Caco-2 (cell line): ENCODE measurements around the gene PARD3. TPM values are rescaled to one million over a fixed set of nuclear protein-coding genes. Genes with fewer than 3 reads are reported as not detected.

ENCODE experiments used
- BruUV-seq: library from RNA; stranded (reverse); fragments of 400-500 nt; replicated peaks from 2 replicates; lab custom pipeline; 2021; lab: Mats Ljungman, UMichigan
- CTCF ChIA-PET: fragments of 300-600 bp; sonication (Branson Sonifier 250); formaldehyde crosslinking; loops from one replicate; lab custom pipeline; 2022; ENCODE audit warnings: antibody characterized with exemption; lab: Charles Lee
- POLR2A ChIA-PET: fragments of 300-600 bp; sonication (Branson Sonifier 250); formaldehyde crosslinking; loops from one replicate; lab custom pipeline; 2022; ENCODE audit warnings: antibody characterized with exemption; lab: Charles Lee
- DNase-seq, 2 experiments: peaks; one replicate each; pipeline versions ENCODE4 v3.0.0 to v3.0.0-alpha.2; 2020 to 2022
- H3K27me3 ChIP-seq: replicated peaks from 2 replicates; pipeline ENCODE4 v1.6.0; 2011; ENCODE audit warnings: low read length; ENCODE audit not compliant: control insufficient read depth, insufficient read depth
- H3K36me3 ChIP-seq: 2 replicates; pipeline ENCODE4 v1.5.1; 2011; ENCODE audit warnings: low read length; ENCODE audit not compliant: control insufficient read depth, insufficient read depth
- H3K4me1 ChIP-seq: fragments of 250-450 bp; sonication (Bioruptor Pico); 2 replicates; pipeline ENCODE4 v1.5.1; 2020; ENCODE audit warnings: mild to moderate bottlenecking
- H3K4me3 ChIP-seq: 2 replicates; pipeline ENCODE4 v1.5.1; 2011; ENCODE audit warnings: low read depth, mild to moderate bottlenecking, control low read depth, low read length
- H3K9me3 ChIP-seq: fragments of 250-450 bp; sonication (Bioruptor Pico); 2 replicates; pipeline ENCODE4 v1.5.1; 2020; ENCODE audit warnings: mild to moderate bottlenecking, moderate library complexity
- H3K27ac Mint-ChIP-seq: one replicate; pipeline ENCODE4 v1.8.0; 2022; ENCODE audit warnings: mixed read lengths; ENCODE audit not compliant: unreplicated experiment
- H3K27me3 Mint-ChIP-seq: one replicate; pipeline ENCODE4 v1.8.0; 2022; ENCODE audit warnings: mixed read lengths; ENCODE audit not compliant: insufficient read depth, unreplicated experiment
- H3K36me3 Mint-ChIP-seq: one replicate; pipeline ENCODE4 v1.8.0; 2022; ENCODE audit warnings: mild to moderate bottlenecking, mixed read lengths; ENCODE audit not compliant: insufficient read depth, unreplicated experiment
- H3K4me1 Mint-ChIP-seq: one replicate; pipeline ENCODE4 v1.8.0; 2022; ENCODE audit warnings: low read depth, mixed read lengths; ENCODE audit not compliant: unreplicated experiment
- H3K4me3 Mint-ChIP-seq: one replicate; pipeline ENCODE4 v1.8.0; 2022; ENCODE audit warnings: mild to moderate bottlenecking, moderate library complexity, mixed read lengths; ENCODE audit not compliant: unreplicated experiment
- H3K9me3 Mint-ChIP-seq: one replicate; pipeline ENCODE4 v1.8.0; 2022; ENCODE audit warnings: mixed read lengths; ENCODE audit not compliant: unreplicated experiment
- CTCF ChIP-seq, 2 experiments: fragments of 200-600 bp in 1 of 2; IDR thresholded peaks; 1 replicate in 1 of 2; 2 replicates in 1 of 2; pipeline versions ENCODE4 v1.5.1 to v1.8.0; 2011 to 2022; ENCODE audit warnings: antibody characterized with exemption in 1 of 2, control low read depth in 1 of 2, inconsistent platforms in 1 of 2, low read depth in 1 of 2, low read length in 1 of 2, mild to moderate bottlenecking in 1 of 2, moderate library complexity in 1 of 2; ENCODE audit not compliant: insufficient read depth in 1 of 2, severe bottlenecking in 1 of 2, unreplicated experiment in 1 of 2
- intact Hi-C: fragments of 100-400 bp; cut with micrococcal nuclease; formaldehyde crosslinking; loops from one replicate; pipeline ENCODE4 v1.10.0; 2022; ENCODE audit not compliant: unreplicated experiment
- total RNA-seq: library from RNA; stranded (reverse); gene quantifications from 2 replicates; pipeline ENCODE4 v1.2.3, GENCODE V29; 2022

The PARD3 gene
- total RNA-seq, 1 experiment from 2014 or later: 80.7 TPM

GRCh38 chr10:34705563-34705962, 109.5 kb downstream of the PARD3 start:
- no peak for TF ChIP-seq CTCF (IDR thresholded peaks at IDR 0.05; ENCODE audit: insufficient read depth in 1 of 2, low read depth in 1 of 2, low read length in 1 of 2, severe bottlenecking in 1 of 2, unreplicated experiment in 1 of 2)
- ChIA-PET POLR2A (no interaction called here), CTCF (no interaction called here)
- peaks cover 9% of the 10 kb centered on the region for H3K36me3 Mint-ChIP-seq
- BruUV-seq: no TSS peak
- H3K9me3 Mint-ChIP-seq: no peaks in the 10 kb centered on the region
- H3K4me3 ChIP-seq: no peak overlapping the region
- no peaks in the 10 kb centered on the region for H3K9me3 ChIP-seq
- no peaks in the 10 kb centered on the region for H3K27me3 Mint-ChIP-seq
- H3K27ac Mint-ChIP-seq: peak overlapping the region; percentile 12
- intact Hi-C loops: no loop called here
- H3K4me1 Mint-ChIP-seq: peaks cover 47% of the 10 kb centered on the region
- DNase-seq: no peak
- no peak overlapping the region for H3K4me3 Mint-ChIP-seq
- no peaks in the 10 kb centered on the region for H3K36me3 ChIP-seq
- H3K4me1 ChIP-seq: peaks cover 9% of the 10 kb centered on the region
- H3K27me3 ChIP-seq: no peaks in the 10 kb centered on the region

GRCh38 chr10:34704526-34705184, 110.4 kb downstream of the PARD3 start:
- no peaks in the 10 kb centered on the region for H3K9me3 Mint-ChIP-seq
- Histone ChIP-seq H3K4me1 (peaks cover 13% of the 10 kb centered on the region), H3K27me3 (no peaks in the 10 kb centered on the region), H3K4me3 (no peak overlapping the region), H3K36me3 (no peaks in the 10 kb centered on the region), H3K9me3 (no peaks in the 10 kb centered on the region)
- peak overlapping the region; percentile 20 for H3K27ac Mint-ChIP-seq
- H3K36me3 Mint-ChIP-seq: peaks cover 6% of the 10 kb centered on the region
- POLR2A ChIA-PET: no interaction called here
- H3K4me1 Mint-ChIP-seq: peaks cover 41% of the 10 kb centered on the region
- BruUV-seq: no TSS peak
- CTCF ChIA-PET: interaction anchor here (0.6 kb wide), 1 partner anchor 422 kb away, joined by 3 read pairs; no protein-coding TSS in a partner anchor
- H3K27me3 Mint-ChIP-seq: no peaks in the 10 kb centered on the region
- no peak for DNase-seq
- TF ChIP-seq CTCF (IDR thresholded peaks at IDR 0.05; ENCODE audit: insufficient read depth in 1 of 2, low read depth in 1 of 2, low read length in 1 of 2, severe bottlenecking in 1 of 2, unreplicated experiment in 1 of 2): no peak
- no peak overlapping the region for H3K4me3 Mint-ChIP-seq
- intact Hi-C loops: no loop called here

- H3K27me3 ChIP-seq: no peaks in the 10 kb centered on the region
- DNase-seq: no peak
Observed at GRCh38 chr10:34702982-34703381, 112.1 kb downstream of the PARD3 start.

More at GRCh38 chr10:34702982-34703381, 112.1 kb downstream of the PARD3 start:
- Mint-ChIP-seq H3K36me3 (peaks cover 6% of the 10 kb centered on the region), H3K27me3 (no peaks in the 10 kb centered on the region), H3K4me1 (peaks cover 35% of the 10 kb centered on the region), H3K9me3 (no peaks in the 10 kb centered on the region), H3K27ac (no peak overlapping the region), H3K4me3 (no peak overlapping the region)
- ChIA-PET POLR2A (no interaction called here), CTCF (no interaction called here)
- H3K36me3 ChIP-seq: no peaks in the 10 kb centered on the region
- no peak for TF ChIP-seq CTCF (IDR thresholded peaks at IDR 0.05; ENCODE audit: insufficient read depth in 1 of 2, low read depth in 1 of 2, low read length in 1 of 2, severe bottlenecking in 1 of 2, unreplicated experiment in 1 of 2)
- peaks cover 21% of the 10 kb centered on the region for H3K4me1 ChIP-seq
- no TSS peak for BruUV-seq
- intact Hi-C loops: no loop called here
- H3K4me3 ChIP-seq: no peak overlapping the region
- no peaks in the 10 kb centered on the region for H3K9me3 ChIP-seq
